ENCODE data around the gene NXNL2.

GRCh38 chr9:88530051-88530450 is 4.9 kb upstream of the NXNL2 start:
- TF ChIP-seq CTCF (IDR thresholded peaks at IDR 0.05; ENCODE audit: low read length) (no peak), EZH2 (optimal IDR thresholded peaks at IDR 0.05; ENCODE audit: low read depth, low read length) (no peak)

Measured in MM.1S (cell line).